Measurements from ENCODE around the gene MICAL2.

MICAL2 gene

DNA sequence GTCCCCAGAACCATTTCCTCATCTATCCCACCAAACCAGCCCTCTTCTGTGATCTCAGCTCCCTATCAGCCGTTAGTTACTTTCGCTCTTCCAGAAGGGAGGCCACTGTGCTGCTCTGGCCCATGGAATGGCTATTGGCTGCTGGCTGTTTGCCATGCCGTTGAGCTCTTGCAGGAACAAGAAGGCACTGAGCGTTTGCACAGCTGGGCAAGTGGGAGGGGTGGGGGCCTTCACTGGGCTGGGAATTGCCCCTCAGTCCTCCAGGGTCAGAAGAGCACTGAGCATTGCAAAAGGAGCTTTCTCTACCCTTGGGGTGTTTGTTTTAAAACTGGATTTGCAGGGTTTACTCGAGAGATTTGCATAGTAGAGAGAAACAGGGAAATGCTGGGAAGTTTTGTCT is 137.9 kb downstream of the MICAL2 start:
- DNase-seq: peak in 11 of 14 donors; percentile 16 to 66 (median 39)

DNA sequence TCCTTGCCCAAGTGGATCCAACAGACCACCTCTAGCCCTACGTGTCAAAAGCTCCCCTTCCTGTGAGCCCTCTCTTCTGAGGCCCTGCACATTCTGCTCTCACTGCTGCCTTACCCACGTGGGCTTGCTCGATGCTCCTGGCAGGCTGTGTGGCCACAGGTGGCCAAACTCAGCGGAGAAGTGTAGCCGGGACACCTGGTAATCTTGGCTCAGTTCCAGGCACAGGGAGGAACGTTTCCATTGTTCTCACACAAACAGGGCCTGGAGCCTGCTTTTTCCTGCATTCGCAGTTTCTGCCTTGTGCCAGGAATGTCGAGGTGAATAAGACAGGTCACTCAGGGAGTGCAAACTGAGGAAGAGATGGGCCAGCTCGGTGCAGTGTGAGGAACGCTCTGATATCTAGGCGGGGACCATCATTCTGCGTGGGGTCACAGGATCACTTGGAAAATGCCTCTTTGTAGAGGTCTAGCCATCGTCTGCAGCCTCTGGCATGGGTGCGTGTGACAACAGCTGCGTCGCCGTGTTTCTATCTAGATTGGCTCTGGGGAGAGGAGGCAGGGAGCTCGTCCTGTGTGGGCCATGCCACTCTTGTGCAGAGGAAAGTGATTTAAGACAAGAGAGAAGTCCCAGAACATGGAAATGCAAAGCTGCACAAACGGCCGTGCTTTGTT is 139.3 kb downstream of the MICAL2 start:
- peak in 4 of 14 donors; percentile 18 to 98 (median 38) for DNase-seq

DNA sequence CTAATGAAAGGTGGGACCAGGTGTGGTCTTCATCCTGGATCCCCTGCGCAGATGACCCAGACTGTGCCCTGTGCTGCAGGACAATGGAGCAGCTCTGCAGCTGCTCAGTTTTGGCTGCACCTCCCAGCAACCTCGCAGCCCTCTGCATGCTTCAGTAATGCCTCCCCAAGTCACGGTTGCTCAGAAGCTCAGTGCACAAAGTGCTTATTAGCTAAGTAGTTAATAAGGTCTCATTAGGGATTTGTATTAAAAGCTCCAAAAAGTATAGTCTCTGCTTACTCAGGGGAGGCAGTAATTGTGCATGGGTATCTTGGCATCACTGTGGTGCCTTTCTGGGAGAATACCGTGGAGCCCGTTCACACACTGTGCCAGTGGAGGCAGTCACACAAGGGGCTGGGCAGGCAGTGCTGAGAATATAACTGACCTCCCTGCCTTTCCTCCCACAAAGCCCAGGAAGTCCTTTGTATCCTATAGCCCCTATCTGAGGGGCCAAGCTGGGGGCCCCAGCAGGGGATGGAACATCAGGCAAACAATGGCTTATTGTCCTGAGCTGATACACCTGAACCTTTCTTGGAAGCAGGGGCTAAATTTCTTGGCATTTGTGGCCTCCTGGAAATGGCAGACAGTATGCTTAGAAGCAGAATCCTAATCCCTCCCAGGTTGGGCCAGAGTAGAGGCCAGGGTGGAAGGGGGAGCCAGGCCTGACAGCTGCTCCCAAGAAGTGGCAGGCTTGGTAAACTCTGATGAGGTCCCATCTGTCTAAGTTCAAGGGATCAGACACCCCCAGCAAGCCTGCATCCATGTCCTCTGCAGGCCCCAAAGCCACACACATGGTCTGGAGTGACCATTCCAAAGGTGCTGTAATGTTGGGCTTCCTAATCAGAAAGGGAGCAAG is 141.5 kb downstream of the MICAL2 start:
- DNase-seq: no peak

DNA sequence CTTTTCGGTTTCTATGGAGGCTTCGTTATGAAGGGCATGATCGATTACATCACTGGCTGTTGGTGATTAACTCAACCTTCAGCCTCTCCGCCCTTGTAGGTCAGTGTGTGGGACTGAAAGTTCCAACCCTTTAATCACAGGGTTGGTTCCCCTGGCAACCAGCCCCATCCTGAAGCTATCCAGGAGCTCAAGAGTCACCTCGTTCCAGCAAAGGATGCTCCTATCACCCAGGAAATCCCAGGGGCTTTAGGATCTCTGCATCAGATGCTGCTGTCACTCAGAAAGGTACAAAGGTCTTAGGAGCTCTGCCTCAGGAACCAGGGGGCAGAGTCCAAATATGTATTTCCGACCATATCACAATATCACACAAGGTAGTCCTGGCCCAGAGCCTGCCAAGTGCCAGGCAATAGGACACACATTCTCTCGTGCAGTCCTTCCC is 143.5 kb downstream of the MICAL2 start:
- DNase-seq: no peak

DNA sequence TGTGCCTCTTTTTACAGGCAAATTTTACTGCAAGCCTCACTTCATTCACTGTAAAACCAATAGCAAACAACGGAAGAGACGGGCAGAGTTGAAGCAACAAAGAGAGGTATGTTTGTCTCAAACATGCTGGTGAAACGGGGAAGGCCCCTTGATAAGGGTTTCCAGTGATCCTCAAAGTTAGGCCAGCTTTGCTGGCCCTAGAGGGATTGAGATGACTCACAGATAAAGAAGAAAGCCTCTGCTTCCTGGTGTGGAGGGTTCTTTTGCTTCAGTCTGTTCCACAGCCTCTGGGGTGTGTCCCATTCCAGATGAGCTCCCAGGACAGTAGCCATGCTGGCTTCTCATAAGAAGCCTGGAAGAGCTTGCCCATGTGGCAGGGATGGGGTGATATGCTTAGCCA is 148.1 kb downstream of the MICAL2 start:
- no peak for DNase-seq

DNA sequence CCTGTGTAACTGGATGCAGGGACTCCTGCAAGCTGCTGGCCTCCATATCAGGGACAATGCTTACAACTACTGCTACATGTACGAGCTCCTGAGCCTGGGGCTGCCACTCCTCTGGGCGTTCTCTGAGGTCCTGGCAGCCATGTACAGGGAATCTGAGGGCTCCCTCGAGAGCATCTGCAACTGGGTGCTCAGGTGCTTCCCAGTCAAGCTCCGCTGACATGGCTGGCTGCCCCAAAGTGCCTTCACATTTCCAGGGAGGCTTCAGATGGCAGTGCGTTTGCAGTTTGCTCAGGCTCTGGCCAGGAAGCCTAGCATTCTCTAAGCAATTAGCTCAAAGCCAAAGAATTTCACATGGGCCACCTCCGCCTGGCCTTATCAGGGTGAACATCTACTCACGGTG is 149.6 kb downstream of the MICAL2 start:
- no peak for DNase-seq

DNA sequence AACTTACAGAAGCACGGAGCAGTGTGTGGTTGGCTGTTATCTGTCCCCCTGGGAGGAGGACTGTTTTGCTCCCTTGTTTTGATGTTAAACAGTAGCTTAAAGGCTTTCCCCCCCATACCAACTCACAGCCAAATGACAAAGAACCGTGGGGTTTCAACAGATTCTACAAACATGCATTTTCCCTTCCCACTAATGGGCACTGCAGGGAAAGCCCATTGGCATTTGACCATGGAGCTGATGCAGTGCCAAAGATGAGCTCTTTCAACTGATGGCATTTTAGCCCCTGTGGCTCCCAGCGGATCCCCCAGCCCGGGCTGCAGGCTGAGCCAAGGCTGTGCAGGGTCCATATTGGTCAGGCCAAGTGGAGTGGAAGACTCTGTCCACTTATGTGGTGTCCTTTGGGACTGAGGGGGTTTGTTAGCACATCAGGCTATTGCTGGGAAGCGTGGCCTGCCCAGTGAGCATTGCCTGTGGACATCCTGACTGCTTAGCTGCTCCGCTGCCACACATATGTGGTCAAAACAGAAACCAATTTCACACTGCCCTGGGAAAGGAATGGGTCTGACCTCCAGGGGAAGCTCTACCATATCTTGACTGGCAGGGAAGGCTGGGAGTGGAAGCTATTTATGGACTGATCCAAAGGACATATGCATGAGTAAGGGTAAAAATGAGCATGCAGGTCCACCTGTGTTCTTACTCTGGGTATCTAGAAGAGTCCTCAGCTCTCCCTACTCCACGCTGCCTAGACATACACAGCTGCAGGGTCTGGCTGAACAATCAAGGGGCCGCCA is 150.5 kb downstream of the MICAL2 start:
- peak in 1 of 14 donors; percentile 55 for DNase-seq

DNA sequence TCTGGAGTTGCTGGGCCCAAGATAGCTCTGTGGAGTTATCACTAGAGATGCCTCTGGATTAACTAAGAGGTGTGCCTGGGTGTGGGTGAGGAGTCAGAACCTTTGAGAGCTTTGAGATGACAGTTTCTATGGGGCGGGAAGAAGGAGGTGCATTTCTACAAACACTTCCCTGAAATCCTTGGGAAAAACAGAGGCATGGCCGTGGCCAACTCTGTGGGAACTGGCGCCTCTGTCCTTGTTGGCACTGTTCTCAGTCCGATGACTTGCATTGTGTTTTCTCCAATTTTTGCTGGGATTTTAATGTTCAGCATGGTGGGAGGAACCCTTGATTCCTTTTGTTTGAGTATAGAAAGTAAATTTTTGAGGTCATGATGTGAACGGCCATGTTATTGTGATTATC is 151.2 kb downstream of the MICAL2 start:
- DNase-seq: no peak

DNA sequence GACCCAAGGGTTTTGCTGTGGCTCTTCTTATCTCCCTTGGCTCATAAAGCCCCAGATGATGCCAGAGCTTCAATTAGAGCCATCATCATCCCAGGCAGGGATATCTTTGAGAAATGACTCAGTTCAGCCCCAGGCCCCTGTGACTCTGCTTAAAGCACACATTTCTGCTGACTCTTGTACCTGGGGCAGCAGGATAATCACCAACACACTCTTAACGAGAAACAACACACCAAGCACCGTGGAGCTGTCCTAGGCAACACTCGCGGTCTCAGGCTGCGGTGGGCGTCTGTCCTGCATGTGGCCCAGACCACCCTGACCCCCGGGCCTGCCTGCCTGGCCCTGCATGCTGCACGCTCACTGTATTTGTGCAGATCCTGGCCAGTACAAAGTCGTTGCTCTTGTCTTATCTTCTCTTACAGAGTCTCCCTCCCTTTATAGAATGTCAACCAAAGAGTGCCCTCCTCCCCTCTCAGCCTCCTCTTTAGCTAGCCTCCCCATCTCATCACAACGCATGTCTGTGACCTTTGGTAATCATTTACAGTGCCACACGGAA is 152.8 kb downstream of the MICAL2 start:
- DNase-seq: no peak

DNA sequence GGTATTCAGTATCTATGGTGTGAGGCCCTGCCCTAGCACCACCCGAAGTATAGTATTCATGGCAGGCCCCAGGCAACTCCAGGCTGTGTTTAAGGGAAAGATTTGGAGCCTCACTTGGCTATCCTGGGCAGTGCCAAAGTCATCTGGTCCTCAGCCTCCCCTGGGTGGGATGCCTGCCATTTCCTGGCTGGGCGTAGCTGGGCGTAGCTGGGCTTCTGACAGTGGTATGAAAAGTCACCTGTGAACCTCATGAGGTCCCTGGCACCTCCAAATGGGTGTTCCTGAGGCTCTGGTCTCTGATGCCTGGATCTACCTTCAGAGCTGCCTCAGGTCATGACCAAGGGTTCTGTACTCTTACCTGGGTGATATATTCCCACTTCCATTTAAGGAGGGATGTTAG is 154.0 kb downstream of the MICAL2 start:
- DNase-seq: no peak

DNA sequence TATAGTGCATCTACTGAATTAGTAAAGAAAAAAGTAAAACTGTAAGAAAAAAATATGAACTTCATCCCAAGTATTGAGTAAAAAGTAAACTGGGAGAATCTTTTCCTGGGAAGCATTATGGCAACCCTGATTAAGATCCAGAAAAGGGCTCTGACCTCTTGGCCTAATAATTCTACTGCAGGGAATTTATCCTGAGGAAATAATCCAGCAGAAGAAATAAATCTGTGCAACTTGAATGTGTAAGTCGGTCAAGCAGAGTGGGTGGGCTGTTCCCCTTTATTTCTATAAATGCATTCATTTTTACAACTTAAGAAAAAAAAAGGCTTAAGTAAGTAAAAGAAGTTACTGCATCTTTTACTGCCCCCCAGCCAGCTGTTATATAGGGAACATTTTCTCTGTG is 155.7 kb downstream of the MICAL2 start:
- DNase-seq: no peak

DNA sequence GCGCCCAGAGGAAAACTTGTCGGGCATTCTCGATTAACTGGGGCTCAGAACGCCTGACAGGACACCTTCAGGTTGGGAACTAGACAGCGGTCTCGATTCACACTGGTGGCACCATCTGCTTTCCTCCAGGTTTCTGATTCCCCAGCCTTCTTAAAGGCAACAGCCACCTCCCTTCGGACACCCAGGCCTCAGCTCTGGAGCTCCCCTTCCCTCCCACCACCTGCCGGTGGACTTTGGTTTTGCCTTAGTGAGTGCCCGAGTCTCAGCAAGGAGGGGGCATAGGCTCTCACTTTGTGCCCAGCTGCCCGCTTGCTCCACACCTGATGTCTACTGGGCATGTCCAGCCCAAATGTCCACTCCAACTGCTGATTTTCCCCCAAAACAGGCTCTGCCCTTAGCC is 156.6 kb downstream of the MICAL2 start:
- DNase-seq: no peak

DNA sequence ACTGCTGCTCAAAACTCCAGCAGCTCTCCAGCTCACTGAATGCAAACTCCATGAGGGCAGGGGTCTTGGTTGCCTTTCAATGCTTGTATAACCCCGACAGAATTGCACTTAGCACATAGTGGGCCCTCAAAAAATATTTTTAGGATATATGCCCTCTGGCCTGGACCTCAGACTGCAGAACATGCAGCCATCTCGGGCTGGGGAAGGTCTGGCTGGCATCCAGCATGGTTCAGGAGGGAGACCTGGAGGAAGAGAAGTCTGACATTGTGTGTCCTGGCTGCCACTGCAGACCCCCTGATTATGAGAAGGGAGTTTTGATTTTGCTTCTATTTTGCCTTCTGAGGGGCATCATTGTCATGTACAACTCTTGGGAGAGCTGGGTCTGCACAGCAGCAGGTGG is 157.5 kb downstream of the MICAL2 start:
- DNase-seq: no peak

DNA sequence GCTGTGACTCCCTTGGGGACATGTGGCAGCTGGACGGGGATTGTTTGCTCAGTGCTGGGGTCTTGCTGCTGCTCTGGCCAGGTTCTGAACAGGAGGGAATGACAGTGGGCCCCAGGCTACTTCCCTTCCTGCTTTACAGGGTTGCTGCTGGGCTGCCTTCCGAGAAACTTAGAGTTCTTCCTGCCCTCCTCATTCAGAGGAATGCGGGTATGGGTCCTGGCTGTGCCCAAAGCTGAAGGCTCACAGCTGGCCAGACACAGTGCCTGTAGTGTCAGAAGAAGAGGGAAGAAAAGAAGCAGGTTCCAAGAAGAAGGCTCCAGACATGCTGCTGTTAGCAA is 158.7 kb downstream of the MICAL2 start:
- no peak for DNase-seq

DNA sequence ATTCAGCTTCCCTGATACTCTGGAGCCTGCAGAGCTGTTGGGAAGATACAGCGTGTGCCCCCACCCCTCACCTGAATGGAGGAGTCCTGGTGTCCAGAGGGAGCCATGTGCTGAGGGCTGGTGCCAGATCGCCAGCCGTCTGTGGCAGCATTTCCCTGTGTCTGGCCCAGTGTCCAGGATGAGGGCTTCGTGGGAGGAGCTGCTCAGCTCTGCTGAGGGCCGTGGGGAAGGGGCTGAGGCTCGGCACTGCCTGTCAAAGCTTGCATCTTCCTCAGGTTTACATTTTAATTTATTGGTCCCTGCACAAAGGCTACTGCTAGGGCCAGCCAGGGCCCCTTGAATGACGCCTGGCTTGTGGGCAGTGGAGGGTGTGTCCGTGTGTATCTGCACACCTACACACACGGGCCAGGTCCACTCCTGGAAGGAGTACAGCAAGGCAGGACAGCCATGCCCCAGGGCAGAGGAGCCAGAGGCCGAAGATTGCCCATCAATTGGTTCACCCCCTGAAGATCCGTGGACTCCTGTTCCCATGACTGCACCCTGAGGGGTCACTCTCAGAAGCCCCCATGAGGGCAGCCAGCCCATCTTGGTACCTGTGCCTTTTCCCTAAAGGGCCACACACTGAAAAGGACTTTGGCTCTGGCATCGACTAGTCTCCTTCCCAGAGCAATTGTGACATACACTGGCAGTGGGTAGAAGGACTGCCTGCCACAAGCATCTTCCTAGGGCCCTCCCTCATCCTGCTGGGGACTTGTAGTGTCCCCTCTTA is 159.2 kb downstream of the MICAL2 start:
- peak in 1 of 14 donors; percentile 78 for DNase-seq

DNA sequence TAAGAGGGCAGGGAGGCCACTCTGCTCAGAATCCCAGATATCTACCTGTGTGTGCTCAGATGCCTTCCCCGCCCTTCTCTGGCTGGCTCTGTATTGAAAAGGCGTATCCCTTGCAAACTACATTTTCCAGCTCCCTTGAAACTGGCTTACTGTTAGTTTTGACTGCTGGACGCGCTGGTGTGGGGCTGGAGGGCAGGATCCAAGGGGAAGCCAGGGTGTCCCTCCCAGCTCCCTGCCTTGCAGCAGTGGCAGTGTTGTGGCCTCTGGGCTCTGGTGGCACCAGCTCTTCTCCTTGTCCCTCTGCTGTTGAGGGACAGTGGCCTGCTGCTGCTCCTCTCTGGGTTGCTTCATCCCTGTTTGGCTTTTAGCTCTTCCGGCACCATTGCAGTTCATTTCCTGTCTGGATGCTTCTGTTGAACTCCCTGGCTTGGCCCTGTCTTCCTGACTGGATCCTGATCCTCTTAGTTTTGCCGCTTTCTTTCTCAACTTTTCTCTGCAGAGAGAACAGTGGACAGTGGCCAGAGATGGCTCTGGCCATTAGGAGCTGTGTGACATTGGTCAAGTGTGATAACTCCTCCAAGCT is 159.9 kb downstream of the MICAL2 start:
- no peak for DNase-seq

DNA sequence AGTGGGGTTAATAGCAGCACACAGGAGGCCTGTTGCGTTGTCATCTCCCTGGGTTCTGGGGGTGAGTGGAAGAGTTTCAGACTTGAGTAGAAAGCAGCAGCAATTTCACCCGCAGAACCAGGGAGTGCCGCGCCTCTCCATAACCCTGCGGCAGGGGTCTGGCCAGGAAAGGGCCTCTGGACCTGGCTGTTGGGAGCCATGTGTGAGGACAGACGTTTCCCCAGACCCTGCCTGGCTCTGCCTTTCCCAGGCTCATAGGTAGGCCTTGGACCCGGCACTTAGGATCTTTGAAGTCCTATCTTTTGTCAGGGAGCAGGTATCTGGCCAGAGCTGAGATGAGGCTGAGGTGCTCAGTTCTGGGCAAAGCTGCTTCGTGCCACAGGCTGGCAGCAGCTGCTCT is 160.4 kb downstream of the MICAL2 start:
- no peak for DNase-seq

DNA sequence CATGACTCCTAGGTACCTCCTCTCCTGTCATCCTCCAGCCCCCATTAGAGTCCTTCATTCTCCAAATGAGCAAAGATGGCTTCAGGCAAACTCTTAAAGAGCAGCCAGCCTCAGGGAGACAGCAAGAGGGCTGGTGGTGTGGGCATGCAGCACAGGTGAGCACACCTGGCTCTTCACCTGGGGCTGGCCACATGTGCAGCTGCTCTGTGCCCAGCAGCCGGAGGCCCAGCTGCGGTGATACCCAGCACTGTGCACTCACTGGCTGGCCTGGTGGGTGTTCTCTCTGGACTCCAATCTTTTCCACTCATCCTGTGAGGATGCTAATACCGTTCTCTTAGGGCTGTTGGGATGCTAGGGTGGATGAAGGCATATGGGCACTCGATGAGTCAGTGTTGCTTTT is 160.9 kb downstream of the MICAL2 start:
- no peak for DNase-seq

DNA sequence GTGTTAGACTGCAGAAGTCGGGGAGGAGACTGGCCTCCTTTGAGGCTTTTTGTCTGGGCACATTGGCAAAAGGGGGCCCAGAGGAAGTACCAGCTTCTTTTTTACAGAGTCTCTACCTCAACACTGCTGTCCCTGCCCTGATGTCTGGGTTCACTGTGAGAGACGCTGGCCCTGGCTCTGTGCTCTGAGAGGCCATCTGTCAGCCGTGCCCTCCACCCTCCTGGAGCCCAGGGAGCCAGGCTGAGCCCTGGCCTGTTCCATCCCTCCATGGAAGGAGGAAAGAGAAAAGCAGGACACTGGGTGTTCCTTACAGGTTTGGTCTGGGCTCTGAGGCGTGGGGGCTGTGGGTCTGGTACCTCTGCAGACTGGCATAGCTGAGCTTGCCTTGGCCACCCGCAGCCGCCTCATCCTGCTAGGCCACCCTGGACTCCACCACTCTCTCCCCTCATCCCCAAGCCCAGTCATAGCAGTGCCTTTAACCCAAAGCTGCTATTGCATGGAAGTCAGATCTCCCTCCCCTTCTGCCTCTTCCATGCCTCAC is 161.5 kb downstream of the MICAL2 start:
- DNase-seq: peak in 1 of 14 donors; percentile 87

DNA sequence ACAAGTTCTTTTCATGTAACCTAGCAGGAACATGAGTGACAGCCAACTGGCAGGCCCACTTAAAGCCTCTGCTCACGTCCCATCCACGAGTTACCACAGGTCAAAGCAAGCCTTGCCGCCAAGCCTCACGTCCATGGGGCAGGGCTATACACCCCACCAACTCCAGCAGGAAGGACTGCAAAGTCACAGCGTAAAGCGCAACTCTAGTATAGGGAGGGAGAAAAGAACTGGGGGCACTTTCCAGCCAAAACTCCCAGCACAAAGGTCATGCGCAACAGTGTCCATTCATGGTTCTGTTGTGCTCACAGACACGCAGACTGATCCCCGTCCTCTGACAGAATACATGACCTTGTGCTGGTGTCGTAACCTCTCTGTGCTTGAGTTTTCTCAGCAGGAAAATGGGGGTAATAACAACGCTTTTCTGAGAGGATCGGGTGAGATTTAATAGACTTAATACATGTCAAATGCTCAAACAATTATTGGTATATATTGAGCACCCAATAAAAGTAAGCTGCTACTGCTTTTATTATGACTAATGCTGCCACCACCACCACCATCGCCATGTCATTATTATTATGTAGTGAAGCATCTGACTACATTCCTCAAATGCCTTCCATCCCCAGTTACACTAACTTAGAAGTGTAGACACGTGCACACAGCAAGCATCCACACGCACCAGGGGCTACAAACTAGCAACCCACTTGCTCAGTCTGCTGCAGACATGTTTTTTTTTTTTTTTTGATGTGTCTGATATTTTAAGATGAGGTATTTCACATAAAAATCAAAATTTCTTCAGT is 162.6 kb downstream of the MICAL2 start:
- no peak for DNase-seq

DNA sequence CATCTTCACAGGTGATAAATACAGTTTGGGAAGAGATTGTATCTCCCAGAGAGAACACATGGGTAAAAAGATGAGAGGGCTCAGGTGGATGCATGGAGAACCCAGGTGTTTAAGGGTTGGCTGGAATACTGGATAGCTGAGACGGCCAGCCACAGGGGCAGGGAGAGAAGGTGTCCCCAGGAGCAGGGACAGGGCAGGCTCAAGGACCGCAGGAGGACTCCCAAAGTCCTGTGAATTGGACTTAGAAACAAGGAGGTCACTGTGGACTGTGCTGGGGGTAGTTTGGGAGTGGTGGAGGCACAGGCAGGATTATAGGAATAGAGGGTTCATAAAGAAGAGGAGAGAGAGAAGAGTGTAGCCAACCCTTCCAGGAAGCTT is 163.2 kb downstream of the MICAL2 start:
- no peak for DNase-seq

Measured in C1 segment of cervical spinal cord (tissue), 14 donors.